ENCODE data around the gene IRF1. TPM values are rescaled to one million over a fixed set of nuclear protein-coding genes. Genes with fewer than 3 reads are reported as not detected.

IRF1 gene
- total RNA-seq, 4 donors from 2014 or later, result 5.5 to 20.6 (median 8.4) TPM

DNA sequence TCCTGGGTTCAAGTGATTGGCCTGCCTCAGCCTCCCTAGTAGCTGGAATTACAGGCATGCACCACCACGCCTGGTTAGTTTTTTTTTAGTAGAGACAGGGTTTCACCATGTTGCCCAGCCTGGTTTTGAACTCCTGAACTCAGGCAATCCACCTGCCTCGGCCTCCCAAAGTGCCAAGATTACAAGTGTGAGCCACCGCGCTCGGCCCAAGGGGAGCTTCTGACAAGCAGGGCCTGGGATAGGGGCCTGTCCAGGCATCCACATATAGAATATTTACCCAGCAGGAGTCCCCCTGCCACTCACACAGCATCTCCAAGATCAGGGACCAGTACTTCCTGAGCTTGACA, 10.1 kb downstream of the IRF1 start:
- Histone ChIP-seq H3K9me3 (no peaks in the 10 kb centered on the region), H3K36me3 (peaks cover 0 to 23% of the 10 kb centered on the region in 2 donors), H3K27me3 (no peaks in the 10 kb centered on the region), H3K4me1 (peaks cover 0 to 5% of the 10 kb centered on the region in 2 donors), H3K4me3 (no peak overlapping the region), H3K27ac (peak overlapping the region in 2 of 4 donors; percentile 65 to 70)
- intact Hi-C loops (cut with DNase I; ENCODE audit: low total_unique reads) (loop anchor here (2.0 to 5.0 kb wide), 2 partner anchors 24 to 33 kb away; no protein-coding TSS in a partner anchor), in situ Hi-C loops (cut with MboI; ENCODE audit: low sequenced_read_pairs in 4 of 4) (no loop called here)
- no peak for TF ChIP-seq POLR2A (IDR thresholded peaks at IDR 0.05)
- DNase-seq, result no peak
- no peak for ATAC-seq

DNA sequence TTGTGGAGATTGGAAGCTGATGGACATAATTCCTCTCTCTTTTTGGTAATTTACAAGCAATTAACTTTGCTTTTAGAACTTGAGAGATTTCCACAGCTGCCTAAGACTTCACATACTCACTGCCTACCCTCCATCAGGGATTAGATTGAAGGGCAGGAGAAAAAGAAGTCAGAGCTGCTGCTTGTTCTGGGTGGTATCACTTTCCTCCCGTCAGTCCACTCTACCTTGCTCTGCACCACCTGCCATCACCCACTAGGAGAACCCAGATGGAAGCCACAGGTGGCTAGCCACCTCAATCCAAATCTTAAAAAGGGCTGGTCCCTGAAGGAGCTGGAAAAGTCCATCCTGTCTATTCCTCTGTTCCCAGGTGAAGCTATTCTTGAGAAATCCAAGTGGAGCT, 10.5 kb downstream of the IRF1 start:
- Histone ChIP-seq H3K4me1 (peaks cover 0 to 5% of the 10 kb centered on the region in 2 donors), H3K27me3 (no peaks in the 10 kb centered on the region), H3K36me3 (peaks cover 0 to 19% of the 10 kb centered on the region in 2 donors), H3K9me3 (no peaks in the 10 kb centered on the region), H3K27ac (no peak overlapping the region), H3K4me3 (no peak overlapping the region)
- ATAC-seq (no peak), DNase-seq (no peak)
- intact Hi-C loops (cut with DNase I; ENCODE audit: low total_unique reads), result loop anchor here (2.0 to 5.0 kb wide), 2 partner anchors 23 to 33 kb away; no protein-coding TSS in a partner anchor
- in situ Hi-C loops (cut with MboI; ENCODE audit: low sequenced_read_pairs in 4 of 4), result no loop called here
- TF ChIP-seq, protein P1, sequence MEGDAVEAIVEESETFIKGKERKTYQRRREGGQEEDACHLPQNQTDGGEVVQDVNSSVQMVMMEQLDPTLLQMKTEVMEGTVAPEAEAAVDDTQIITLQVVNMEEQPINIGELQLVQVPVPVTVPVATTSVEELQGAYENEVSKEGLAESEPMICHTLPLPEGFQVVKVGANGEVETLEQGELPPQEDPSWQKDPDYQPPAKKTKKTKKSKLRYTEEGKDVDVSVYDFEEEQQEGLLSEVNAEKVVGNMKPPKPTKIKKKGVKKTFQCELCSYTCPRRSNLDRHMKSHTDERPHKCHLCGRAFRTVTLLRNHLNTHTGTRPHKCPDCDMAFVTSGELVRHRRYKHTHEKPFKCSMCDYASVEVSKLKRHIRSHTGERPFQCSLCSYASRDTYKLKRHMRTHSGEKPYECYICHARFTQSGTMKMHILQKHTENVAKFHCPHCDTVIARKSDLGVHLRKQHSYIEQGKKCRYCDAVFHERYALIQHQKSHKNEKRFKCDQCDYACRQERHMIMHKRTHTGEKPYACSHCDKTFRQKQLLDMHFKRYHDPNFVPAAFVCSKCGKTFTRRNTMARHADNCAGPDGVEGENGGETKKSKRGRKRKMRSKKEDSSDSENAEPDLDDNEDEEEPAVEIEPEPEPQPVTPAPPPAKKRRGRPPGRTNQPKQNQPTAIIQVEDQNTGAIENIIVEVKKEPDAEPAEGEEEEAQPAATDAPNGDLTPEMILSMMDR (IDR thresholded peaks at IDR 0.05 in 4 of 5, conservative IDR thresholded peaks at IDR 0.05 in 1 of 5), result no peak
- no peak for TF ChIP-seq POLR2A (IDR thresholded peaks at IDR 0.05)

DNA sequence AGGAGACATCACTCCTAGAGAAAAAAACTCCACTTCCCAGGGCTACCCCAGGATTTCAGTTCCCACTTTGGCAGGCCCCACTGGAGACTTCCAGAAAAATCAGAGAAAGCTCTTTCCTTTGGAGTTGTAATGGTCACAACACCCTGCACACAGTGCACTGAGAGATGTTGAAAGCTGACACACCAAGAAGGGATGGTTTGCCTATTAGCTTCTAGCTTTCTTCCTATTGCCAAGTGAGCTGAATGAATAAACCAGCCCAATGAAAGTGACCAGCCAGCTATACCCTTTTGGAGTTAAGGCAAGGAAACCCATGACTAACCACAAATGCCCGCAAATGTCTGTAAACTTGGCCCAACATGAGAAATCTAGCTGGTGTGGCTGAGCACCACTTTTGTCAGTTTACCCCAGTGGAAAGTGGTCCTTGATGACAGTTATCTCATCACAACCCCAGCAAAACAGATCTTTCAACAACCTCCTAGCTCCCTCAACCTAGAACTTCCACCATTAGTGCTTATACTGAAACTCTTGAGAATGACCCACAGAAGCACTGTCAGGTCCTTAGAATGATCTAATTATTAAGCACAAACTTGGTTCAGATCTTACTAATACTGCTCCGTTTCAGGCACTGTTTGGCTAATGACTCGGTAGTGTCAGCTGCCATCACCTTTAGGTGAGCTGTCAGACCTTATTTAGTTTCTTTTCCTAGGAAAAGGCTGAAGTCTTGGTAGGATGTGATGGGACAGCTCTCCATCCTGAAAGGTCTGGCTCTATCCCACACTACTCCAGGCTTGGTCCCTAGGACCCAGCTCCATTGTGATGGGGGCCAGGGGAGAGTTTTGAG, 11.2 kb downstream of the IRF1 start:
- Histone ChIP-seq H3K36me3 (peaks cover 0 to 14% of the 10 kb centered on the region in 2 donors), H3K27ac (peak overlapping the region in 1 of 4 donors; percentile 9), H3K27me3 (no peaks in the 10 kb centered on the region), H3K9me3 (no peaks in the 10 kb centered on the region), H3K4me1 (peaks cover 0 to 5% of the 10 kb centered on the region in 2 donors), H3K4me3 (no peak overlapping the region)
- TF ChIP-seq POLR2A (IDR thresholded peaks at IDR 0.05), result no peak
- TF ChIP-seq, protein P1 (IDR thresholded peaks at IDR 0.05 in 4 of 5, conservative IDR thresholded peaks at IDR 0.05 in 1 of 5), result no peak
- ATAC-seq, result no peak
- DNase-seq, result no peak
- in situ Hi-C loops (cut with MboI; ENCODE audit: low sequenced_read_pairs in 4 of 4) (no loop called here), intact Hi-C loops (cut with DNase I; ENCODE audit: low total_unique reads) (no loop called here)

DNA sequence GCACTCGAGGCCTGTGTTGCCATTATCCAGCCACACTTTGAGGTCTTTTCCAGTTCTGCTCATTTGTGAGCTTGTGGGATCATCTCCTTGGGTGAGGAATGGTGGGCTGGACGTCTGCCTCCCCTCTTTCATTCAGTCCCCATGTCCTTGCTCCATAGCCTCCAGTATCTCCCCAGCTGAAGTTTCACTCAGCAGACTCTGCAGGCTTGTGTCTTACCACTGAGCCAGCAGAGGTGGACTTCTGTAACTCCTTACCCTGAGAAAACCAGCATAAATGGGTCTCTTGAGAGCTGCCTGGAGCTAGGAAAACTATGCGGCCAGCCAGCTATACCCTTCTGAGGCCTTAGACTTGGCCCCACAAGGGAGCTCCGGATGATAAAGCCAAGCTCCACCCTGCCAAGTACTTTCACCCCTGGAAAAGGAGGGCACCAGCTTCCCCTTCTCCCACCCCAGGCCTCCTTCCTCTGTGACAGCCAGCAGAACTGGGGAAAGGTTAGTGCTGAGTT, 12.2 kb downstream of the IRF1 start:
- intact Hi-C loops (cut with DNase I; ENCODE audit: low total_unique reads), result no loop called here
- TF ChIP-seq POLR2A (IDR thresholded peaks at IDR 0.05), result no peak
- TF ChIP-seq, protein P1 (IDR thresholded peaks at IDR 0.05 in 4 of 5, conservative IDR thresholded peaks at IDR 0.05 in 1 of 5), result no peak
- in situ Hi-C loops (cut with MboI; ENCODE audit: low sequenced_read_pairs in 4 of 4), result no loop called here
- Histone ChIP-seq H3K27me3 (no peaks in the 10 kb centered on the region), H3K4me3 (no peak overlapping the region), H3K4me1 (peaks cover 0 to 5% of the 10 kb centered on the region in 2 donors), H3K27ac (no peak overlapping the region), H3K9me3 (no peaks in the 10 kb centered on the region), H3K36me3 (peaks cover 0 to 5% of the 10 kb centered on the region in 2 donors)
- DNase-seq (no peak), ATAC-seq (no peak)

DNA sequence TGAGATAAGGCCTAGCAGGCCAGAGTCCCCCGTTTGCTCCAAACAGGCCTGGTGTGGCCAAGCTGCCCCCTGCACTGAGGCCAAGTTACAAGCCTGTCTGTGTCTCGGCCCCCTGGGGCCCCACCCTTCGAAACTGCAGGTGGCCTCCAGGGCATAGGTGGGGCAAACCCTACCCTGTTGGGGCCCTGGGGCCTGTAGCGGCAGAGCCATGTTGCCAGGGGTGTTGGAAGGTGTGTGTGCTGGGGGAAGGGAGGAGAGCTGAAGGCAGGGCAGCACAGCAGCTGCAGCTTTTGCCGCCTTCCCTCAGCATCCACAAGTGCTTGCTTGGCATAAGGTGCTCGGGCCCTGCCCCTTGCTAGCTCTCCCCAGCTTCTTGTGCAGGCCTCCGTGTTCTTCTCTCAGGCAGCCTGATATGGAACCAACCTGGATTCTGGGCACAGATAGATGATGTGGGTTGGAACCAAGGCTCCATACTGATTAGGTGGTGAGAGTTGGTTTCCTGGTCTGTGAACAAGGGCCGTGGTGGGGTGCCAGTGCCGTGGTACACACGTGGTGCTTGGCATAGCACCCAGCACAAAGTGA, 12.7 kb downstream of the IRF1 start:
- Histone ChIP-seq H3K4me3 (no peak overlapping the region), H3K27ac (no peak overlapping the region), H3K4me1 (peaks cover 0 to 5% of the 10 kb centered on the region in 2 donors), H3K36me3 (no peaks in the 10 kb centered on the region), H3K27me3 (no peaks in the 10 kb centered on the region), H3K9me3 (no peaks in the 10 kb centered on the region)
- DNase-seq (no peak), ATAC-seq (no peak)
- TF ChIP-seq POLR2A (IDR thresholded peaks at IDR 0.05), result no peak
- TF ChIP-seq, protein P1 (IDR thresholded peaks at IDR 0.05 in 4 of 5, conservative IDR thresholded peaks at IDR 0.05 in 1 of 5), result no peak
- in situ Hi-C loops (cut with MboI; ENCODE audit: low sequenced_read_pairs in 4 of 4) (no loop called here), intact Hi-C loops (cut with DNase I; ENCODE audit: low total_unique reads) (no loop called here)

Measured in gastrocnemius medialis (tissue), 4 donors.